Epithelial cell of umbilical artery (primary cell): ENCODE measurements around the gene TMCO6. TPM values are rescaled to one million over a fixed set of nuclear protein-coding genes. Genes with fewer than 3 reads are reported as not detected.

ENCODE experiments used
- total RNA-seq: library from RNA; depleted of rRNA; stranded (reverse); fragments of >200 nt; gene quantifications from 2 replicates; pipeline ENCODE4 v1.2.3, GENCODE V29; 2014

TMCO6 gene
- total RNA-seq: 13.4 and 18.2 TPM in 2 replicates

DNA sequence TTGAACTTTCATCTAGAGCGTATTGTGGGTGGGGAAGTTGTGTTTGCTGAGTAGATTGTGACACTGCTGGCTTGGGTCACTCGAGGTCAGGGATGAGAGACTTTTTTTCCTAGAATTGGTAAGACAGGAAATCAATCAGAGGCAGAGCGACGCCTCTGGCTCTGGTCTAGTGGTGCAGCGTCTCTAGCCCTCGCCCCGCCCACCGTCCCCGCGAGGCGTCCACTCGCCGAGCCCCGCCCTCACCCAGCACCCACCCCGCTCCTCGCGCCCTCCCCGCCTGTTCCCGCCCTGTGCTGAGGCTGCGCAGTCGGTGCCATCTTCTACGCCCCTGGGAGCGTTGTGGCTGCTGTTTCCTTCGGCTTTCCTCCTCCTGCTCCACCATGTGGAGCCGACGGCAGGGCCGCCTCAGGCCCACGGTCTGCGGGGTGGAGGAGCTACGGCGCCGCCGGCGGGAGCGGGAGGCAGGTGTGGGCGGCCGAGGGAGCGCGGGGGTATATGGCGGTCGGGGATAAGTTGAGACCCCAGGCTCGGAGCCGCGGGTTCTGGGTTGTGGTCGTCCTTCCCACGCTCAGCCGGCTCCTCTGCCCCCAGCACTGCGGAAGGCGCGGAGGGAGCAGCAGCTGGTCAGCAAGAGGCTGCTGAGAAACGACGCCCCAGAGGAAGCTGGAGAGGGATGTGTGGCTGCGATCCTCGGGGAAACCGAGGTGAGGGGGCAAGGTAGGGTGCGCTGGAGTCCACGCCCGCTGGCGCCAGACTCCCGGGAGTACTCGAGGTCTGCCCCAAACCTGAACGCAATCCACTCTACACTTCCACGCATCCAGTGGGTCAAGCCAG, at the start of gene TMCO6:
Gene TMCO6 (plus strand): TSS at position 304 of the 834 bp plus-strand sequence. CDS start 77 bp downstream, at position 381.

DNA sequence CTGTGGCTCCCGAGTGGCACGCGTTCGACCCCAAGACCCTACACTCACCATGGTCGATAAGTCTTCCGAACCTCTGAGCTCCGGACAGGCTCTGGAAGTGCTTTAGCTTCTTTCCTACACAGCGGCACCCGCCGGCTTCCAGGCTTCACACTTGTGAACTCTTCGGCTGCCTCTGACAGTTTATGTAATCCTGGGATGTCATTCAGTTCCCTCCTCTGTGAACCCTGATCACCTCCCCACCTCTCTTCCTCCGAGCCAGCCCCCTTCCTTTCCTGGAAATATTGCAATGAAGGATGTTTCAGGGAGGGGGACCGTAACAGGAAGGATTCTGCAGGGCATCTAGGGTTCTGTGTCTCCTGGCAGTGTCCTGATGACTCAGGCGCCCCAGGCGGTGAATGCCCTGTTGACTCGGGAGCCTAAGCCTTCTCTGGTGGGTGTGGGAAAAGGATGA, 6.2 kb upstream of the TMCO6 start, which contains the start of gene CD14:
Gene CD14 (minus strand): TSS at position 155 of the 451 bp plus-strand sequence. CDS start 104 bp downstream, at position 51.

DNA sequence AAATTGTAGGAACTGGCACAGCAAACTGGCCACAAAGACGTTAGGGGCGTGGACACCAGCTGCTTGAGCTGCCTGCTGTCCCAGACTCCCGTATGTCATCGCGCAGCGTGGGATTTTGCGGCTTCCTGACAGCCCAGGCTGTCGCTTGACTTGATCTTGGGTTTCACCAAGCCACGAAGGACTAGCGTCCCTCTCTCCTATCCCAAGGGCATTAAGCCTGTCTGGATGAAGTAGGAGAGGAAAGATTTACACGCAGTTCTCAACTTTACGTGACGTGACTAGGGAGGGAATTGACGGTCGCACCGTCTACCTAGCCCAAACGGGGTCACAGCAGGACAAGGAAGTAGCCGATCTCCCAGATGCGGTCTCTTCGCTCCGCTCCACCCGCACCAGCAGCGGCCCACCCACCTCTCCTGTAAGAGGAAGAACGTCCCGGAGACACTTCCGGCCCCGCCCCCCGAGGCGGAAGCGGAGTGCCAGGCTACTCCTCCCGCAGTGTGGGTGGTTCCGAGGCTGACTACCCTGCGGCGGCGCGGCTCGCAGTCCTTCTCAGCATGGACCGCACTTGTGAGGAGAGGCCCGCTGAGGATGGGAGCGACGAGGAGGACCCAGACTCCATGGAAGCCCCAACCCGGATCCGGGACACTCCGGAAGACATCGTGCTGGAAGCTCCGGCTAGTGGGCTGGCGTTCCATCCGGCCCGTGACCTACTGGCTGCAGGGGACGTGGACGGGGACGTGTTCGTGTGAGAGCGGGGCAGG, 25.3 kb downstream of the TMCO6 start, which contains the start of gene WDR55:
Gene WDR55 (plus strand): TSS at position 546 of the 761 bp plus-strand sequence. CDS start 9 bp downstream, at position 555.

DNA sequence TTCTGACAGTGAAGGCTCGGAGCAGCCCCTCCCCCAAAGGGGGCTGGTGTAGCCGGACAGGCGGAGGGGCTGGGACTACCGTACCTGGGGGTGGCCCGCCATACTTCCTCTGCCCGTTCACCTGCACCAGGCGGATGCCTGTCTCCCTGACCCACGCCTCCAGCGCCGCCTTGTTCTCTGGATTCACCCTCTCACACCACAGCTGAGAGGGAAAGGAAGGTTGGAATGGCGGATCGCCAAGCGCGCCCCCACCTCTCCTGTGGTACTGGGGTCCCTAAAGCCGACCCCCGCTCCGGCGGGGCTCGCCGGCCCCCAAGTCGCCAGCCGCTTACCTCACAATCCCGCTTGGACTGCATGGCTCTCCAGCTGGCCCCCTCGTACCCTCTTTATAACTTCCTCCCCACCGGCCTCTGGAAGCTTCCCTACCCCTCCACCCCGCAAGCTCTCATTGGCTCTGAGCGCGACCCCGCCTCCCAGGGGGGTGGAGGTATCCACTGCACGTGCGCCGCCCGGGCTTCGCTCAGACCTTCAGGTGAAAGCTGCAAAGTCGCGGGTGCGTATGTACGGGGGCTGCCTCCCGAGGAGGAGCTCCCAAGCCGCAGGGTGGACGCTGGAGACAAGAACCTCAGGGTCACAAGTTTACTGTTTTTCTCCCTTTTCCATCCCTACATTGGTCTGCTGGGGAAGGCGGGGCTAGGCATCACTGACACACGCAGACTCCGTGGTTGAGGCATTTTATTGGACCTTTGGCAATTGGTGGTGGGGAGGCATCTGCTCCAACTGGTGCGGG, 34.1 kb downstream of the TMCO6 start, which contains the start of gene DND1:
Gene DND1 (minus strand): TSS at position 390 of the 790 bp plus-strand sequence. CDS start 34 bp downstream, at position 356.

DNA sequence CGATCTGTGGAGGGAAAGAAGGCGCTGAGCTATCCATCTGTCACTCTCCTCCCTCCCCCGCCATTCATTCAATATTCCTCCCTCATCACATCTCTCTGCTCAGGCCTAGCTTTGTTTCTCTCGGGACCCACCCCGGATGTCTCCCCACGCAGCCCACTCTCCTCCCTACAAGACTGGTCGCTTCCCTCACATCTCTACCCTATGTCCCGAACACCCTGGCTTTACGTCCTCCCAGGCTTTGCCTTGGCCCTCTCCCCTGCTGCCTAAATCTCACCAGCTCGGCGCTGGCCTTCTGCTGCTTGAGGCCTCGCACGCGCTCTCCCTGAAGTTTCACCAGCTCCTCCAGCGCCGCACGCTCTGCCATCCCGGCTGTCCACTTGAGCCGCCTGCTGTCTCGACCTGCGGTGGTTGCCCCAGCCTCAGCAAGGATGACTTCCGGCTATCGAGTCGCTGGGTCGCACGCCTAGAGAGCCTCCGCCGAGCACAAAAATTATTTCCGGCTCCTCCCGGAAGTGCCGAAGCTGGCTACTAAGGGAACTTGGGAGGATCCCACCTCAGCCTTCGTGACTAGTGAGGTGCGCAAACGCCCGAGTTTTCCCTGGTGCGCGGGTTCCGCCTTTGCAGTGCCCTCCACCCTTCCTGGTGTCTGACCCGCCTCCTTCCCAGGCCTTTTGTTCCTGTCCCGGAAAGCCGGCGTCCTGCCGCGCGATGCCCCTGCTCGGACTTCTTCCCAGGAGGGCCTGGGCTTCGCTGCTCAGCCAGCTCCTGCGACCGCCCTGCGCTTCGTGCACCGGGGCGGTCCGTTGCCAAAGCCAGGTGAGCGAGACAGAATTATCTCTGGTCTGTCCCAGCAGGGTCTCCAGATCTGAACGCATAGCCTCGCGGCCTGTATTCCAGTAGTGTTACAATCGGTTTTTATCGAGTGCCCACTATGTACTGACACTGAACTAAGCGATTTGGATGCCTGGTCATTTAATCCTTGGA, 52.0 kb downstream of the TMCO6 start, which contains the start of the genes HARS1 and HARS2:
Gene HARS1 (minus strand): TSS at position 430 of the 984 bp plus-strand sequence. CDS start 66 bp downstream, at position 364.
Gene HARS2 (plus strand): TSS at position 515 of the 984 bp plus-strand sequence. CDS start 194 bp downstream, at position 709.

Other genes starting within 250 kb of the TMCO6 start
- 36.7 and 67.3 TPM in 2 replicates for gene ANKHD1, start 237.6 kb upstream of the TMCO6 start, total RNA-seq
- gene EIF4EBP3, start 91.8 kb upstream of the TMCO6 start, total RNA-seq: 0.32 TPM in 1 of 2 replicates, not detected in the other
- 25.2 and 31.5 TPM in 2 replicates for gene SRA1, start 82.0 kb upstream of the TMCO6 start, total RNA-seq
- 3.9 and 13.4 TPM in 2 replicates for gene APBB3, start 74.9 kb upstream of the TMCO6 start, total RNA-seq
- 10.7 and 39.7 TPM in 2 replicates for gene SLC35A4, start 74.6 kb upstream of the TMCO6 start, total RNA-seq
- gene CD14, start 6.3 kb upstream of the TMCO6 start, total RNA-seq: 1.2 and 1.6 TPM in 2 replicates
- gene NDUFA2, start 8.2 kb downstream of the TMCO6 start, total RNA-seq: 44.2 and 53.6 TPM in 2 replicates
- gene IK, start 8.4 kb downstream of the TMCO6 start, total RNA-seq: 98.4 and 109 TPM in 2 replicates
- gene WDR55, start 25.5 kb downstream of the TMCO6 start, total RNA-seq: 29.9 and 31.8 TPM in 2 replicates
- 0.15 TPM in 1 of 2 replicates, not detected in the other for gene DND1, start 34.1 kb downstream of the TMCO6 start, total RNA-seq
- 81.9 and 89.5 TPM in 2 replicates for gene HARS1, start 51.9 kb downstream of the TMCO6 start, total RNA-seq
- 31.8 and 40.9 TPM in 2 replicates for gene HARS2, start 52.0 kb downstream of the TMCO6 start, total RNA-seq
- gene ZMAT2, start 61.0 kb downstream of the TMCO6 start, total RNA-seq: 49.7 and 59.4 TPM in 2 replicates
- 0.32 TPM in 1 of 2 replicates, not detected in the other for gene PCDHA1, start 146.7 kb downstream of the TMCO6 start, total RNA-seq
- 0.15 TPM in 1 of 2 replicates, not detected in the other for gene PCDHA2, start 155.4 kb downstream of the TMCO6 start, total RNA-seq
- under 0.01 and 0.32 TPM in 2 replicates for gene PCDHA3, start 161.6 kb downstream of the TMCO6 start, total RNA-seq
- gene PCDHA4, start 167.6 kb downstream of the TMCO6 start, total RNA-seq: 0.32 and 0.61 TPM in 2 replicates
- not detected in 2 replicates for gene PCDHA5, start 182.2 kb downstream of the TMCO6 start, total RNA-seq
- under 0.01 and 0.15 TPM in 2 replicates for gene PCDHA6, start 188.5 kb downstream of the TMCO6 start, total RNA-seq
- 0.15 and 0.32 TPM in 2 replicates for gene PCDHA7, start 194.8 kb downstream of the TMCO6 start, total RNA-seq
- 0.15 TPM in 1 of 2 replicates, not detected in the other for gene PCDHA8, start 201.7 kb downstream of the TMCO6 start, total RNA-seq
- under 0.01 and 0.15 TPM in 2 replicates for gene PCDHA9, start 208.9 kb downstream of the TMCO6 start, total RNA-seq
- under 0.01 and 0.15 TPM in 2 replicates for gene PCDHA10, start 216.4 kb downstream of the TMCO6 start, total RNA-seq
- gene PCDHA11, start 229.5 kb downstream of the TMCO6 start, total RNA-seq: under 0.01 TPM in 1 of 2 replicates, not detected in the other
- not detected in 2 replicates for gene PCDHA12, start 235.9 kb downstream of the TMCO6 start, total RNA-seq
- 0.15 TPM in 1 of 2 replicates, not detected in the other for gene PCDHA13, start 242.7 kb downstream of the TMCO6 start, total RNA-seq